COLO668 (cell line): ENCODE measurements around the gene MAP7.

ENCODE experiments used
- DNase-seq: peaks from one replicate; lab custom pipeline; 2025; ENCODE audit not compliant: unreplicated experiment; lab: John Stamatoyannopoulos, UW

Gene MAP7

GRCh38 chr6:136426627-136427377, 123.4 kb downstream of the MAP7 start:
- no peak for DNase-seq

DNA sequence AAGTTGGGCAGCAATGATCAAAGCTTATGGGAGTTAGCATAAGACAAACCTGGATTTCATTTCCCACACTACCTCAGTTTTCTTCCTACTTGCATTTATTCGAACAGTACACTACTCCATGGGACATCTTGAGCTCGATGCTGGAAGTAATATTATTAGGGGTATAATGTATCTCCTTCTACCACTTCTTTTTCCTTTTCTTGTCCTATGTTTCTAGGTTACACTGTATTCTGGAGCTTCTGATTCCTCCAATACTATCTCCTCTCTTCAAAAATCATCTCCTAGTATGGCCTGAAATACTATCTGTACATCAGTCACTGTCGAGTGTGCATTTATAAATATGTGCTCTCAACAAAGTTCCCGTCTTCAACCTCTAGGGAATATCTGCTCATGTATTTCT, 124.4 kb downstream of the MAP7 start:
- no peak for DNase-seq

DNA sequence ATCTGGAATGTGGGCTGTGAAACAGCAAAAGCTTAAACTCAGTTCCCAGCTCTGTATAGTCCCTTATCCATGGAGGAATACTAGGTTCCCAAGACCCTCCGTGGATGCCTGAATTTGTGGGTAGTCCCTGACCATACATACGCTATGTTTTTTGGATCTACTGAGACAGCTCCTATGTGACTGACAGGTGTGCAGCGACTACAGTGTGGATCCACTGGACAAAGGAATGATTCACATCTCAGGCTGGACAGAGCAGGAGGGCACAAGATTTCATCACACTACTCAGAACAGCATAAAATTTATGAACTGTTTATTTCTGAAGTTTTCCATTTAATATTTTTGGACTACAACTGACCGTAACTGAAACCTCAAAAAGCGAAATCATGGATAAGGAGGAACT, 125.3 kb downstream of the MAP7 start:
- no peak for DNase-seq

GRCh38 chr6:136424450-136424849, 125.8 kb downstream of the MAP7 start:
- DNase-seq, result no peak

DNA sequence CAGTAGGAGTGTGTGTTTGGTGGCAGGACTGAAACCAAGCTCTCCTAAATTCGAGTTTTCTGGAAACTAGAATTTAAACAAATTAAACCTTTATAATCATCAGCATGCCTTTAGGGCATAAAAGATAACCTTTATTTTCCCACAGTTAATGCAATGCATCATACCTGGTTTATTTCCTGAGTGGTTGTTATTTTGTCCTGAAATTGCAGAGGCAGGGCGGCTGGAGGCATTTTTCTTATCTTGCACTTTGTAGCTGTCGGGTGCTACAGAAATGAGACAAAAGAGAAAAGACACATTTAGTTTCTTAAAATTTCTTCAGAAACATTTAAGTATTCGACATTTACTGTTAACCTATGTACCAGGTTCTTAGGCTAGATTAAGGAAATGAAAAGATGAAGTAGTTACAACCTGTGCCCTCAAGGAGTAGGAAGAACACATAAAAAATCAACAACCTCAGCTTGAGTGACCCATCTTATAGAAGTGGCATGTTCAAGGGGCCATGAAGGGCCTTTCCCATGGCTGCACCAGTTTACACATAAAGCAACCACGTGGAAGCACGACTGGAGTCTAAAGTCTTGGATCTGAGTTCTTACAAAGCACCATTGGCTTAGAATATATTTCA, 128.6 kb downstream of the MAP7 start:
- DNase-seq, result no peak

DNA sequence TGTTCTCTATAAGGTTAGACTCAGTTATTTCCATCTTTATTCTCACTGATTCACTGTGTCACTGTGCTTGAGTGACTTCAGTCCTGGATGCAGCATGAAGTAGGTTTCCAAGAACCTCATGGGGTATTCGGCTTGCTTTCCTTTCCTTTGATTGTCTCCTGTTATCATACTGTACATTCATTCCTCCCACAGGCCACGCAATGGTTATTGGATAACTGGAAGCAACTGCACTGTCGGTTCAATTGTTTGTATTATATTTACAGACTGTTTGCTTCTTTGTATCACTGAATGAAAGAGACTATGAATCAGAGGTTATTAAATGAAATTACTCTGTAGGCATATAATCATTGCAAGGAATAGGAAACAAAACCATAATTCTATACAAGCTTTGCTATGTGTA, 129.4 kb downstream of the MAP7 start:
- DNase-seq, result no peak

DNA sequence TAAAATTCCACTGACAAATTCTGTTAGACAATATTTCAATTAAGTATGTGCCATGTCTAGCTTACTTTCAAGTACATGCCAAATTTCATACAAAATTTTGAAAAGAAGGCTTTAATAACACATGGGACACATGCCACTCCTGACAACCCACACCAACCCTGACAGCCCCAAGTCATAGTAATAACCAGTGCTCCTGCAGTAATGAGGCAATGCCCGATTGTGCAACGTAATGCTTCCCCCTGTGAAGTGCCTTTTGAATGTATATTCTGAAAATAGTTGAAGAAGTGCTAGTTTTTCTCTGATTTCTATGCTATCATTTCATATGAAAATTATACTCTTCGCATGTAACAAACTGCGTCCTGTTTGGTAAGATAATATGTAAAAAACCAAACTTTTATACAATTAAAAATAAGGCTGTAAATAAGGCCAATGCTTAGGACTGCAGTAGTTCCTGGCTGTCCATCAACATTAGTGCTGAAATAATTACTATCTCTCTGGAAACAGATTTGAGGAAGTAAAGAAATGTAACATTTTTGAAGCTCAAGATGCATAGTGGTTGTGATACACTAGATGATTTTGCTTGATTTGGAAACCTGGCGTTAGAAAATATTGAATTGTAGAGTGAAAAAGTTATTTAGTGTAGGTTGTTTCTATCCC, 134.7 kb downstream of the MAP7 start:
- DNase-seq, result no peak

- DNase-seq, result no peak
Observed at GRCh38 chr6:136412410-136412809, 137.8 kb downstream of the MAP7 start.

- no peak for DNase-seq
Observed at GRCh38 chr6:136411453-136412354, 138.5 kb downstream of the MAP7 start.

DNA sequence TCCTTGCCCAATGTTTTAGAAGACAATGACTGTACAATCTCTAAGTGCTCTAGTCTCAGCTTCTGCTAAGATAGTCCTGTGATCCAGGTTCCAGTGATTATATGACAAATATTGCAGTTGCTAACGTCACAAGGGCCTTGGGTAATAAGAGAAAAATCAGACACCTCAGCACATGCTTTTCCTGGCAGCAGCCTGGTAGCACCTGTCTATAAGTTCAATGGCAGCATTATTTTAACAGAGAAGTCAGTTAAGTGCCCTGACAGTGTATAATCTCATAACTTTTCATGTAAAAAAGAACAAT, 139.2 kb downstream of the MAP7 start:
- DNase-seq, result no peak

GRCh38 chr6:136410201-136411024, 139.8 kb downstream of the MAP7 start:
- DNase-seq, result no peak

- no peak for DNase-seq
Observed at GRCh38 chr6:136409597-136409996, 140.6 kb downstream of the MAP7 start.

DNA sequence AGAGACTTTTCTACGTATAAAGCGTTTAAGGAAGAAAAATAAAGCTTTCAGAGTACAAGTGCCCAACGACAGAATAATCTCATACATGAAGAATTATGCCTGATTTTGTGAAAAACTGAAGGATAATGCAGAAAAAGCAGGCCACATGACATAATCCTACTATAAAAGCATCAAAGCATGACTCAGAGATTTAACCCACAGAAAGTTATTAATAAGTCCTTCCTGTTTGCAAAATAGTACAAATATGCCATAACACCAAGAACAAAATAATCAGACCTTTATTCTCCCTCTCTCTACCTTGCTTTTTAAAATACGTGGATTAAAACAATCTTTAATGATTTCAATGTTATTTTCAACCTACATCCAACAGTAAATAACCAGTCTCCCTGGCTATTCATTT, 142.0 kb downstream of the MAP7 start:
- DNase-seq, result no peak

GRCh38 chr6:136405420-136406029, 144.7 kb downstream of the MAP7 start:
- no peak for DNase-seq

GRCh38 chr6:136404627-136405419, 145.4 kb downstream of the MAP7 start:
- DNase-seq, result no peak

GRCh38 chr6:136404007-136404406, 146.2 kb downstream of the MAP7 start:
- DNase-seq, result no peak

DNA sequence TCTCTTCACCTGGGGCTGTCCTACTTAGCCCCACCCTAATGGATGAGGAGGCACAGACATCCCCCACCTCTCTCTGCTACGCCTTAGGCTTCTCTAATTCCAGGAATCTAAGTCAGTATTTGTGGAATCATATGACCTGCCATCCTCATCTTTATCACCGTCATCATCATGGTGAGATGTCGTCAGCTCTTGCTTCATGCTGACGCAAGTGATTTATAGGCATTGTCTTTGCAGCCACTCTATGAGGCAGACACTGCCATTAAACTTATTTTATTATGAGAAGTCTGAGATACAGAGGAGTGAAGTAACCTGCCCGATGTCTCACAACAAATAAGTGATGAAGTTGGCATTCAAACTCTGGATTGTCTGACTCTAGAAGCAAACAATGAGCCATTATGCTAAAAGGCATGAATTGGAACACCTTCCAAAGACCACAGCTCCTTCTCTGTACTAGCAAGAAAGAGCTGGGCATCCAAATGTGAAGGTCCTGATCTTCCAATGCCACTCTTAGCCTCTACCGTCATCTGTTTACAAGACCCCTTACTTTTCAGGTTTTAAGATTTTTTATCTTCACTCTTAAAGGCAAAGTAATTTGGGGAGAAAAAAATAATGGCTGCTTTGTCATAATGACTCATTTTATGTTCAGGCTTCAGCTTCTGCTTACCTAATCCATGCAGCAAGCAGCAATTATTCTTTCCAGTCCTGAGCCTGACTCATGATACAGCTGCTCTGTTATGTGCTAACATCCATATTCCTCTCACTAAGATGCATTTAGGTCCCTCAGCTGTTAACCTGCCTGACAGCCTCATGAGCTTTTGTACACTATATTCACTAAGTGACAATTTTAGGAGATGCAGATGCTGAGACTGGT, 146.9 kb downstream of the MAP7 start:
- DNase-seq, result no peak

DNA sequence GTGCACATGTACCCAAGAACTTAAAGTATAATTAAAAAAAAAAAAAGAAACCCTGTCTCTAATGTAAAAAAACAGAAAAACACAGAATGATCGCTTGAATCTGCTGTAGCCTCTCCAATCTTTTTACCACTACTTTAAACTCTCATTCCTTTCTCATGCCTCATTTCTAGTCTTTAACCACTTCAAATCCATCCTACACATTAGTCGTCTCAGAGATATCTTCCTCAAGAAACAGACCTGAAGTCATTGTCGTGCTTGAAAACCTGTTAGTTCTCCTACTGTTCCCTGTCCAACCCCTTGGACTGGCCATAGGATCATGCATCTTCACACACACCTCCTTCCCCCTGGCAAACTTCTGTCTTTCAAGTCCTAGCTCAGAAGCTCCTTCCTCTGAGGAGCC, 148.5 kb downstream of the MAP7 start:
- DNase-seq, result no peak
